Measurements from ENCODE around the gene NUDT8.
A peak's percentile ranks its signal among the peaks of the same experiment; 100 is the strongest.
"Not testable (repeated sequence)": the region's sequence is repeated elsewhere in the genome, so short reads cannot be mapped to it uniquely, and the experiment has no call there.

The NUDT8 gene

GRCh38 chr11:67620621-67621020, 9.1 kb downstream of the NUDT8 start:
- Histone ChIP-seq H3K9ac (ENCODE audit: low read depth, low read length) (peak overlapping the region; percentile 84), H3K4me3 (ENCODE audit: low read length) (peak overlapping the region; percentile 70)
- under 1% methylated on average over 13 of the region's 13 CpGs for WGBS

GRCh38 chr11:67619683-67620618, 9.8 kb downstream of the NUDT8 start:
- H3K27me3 ChIP-seq (ENCODE audit: insufficient read depth, low read length): peaks cover 16% of the 10 kb centered on the region
- WGBS: 5% methylated on average over 33 of the region's 33 CpGs
- H3K27ac ChIP-seq (ENCODE audit: low read depth, low read length): peak overlapping the region; percentile 55; the same call in 1 of the 2 replicates
- H3K36me3 ChIP-seq (ENCODE audit: insufficient read depth, low read length); H3K9me3 ChIP-seq (ENCODE audit: insufficient read depth, low read depth, low read length): not testable (repeated sequence)
- H3K9ac ChIP-seq (ENCODE audit: low read depth, low read length): peak overlapping the region; percentile 84
- peaks cover 22% of the 10 kb centered on the region for H3K4me1 ChIP-seq (ENCODE audit: insufficient read depth, low read length)
- H3K4me3 ChIP-seq (ENCODE audit: low read length): peak overlapping the region; percentile 70

More at GRCh38 chr11:67620621-67621020, 9.1 kb downstream of the NUDT8 start:
- H3K9me3 ChIP-seq (ENCODE audit: insufficient read depth, low read depth, low read length); H3K36me3 ChIP-seq (ENCODE audit: insufficient read depth, low read length): not testable (repeated sequence)
- Histone ChIP-seq H3K4me1 (ENCODE audit: insufficient read depth, low read length) (peaks cover 21% of the 10 kb centered on the region), H3K27me3 (ENCODE audit: insufficient read depth, low read length) (peaks cover 16% of the 10 kb centered on the region), H3K27ac (ENCODE audit: low read depth, low read length) (peak overlapping the region; percentile 55; the same call in 1 of the 2 replicates)

GRCh38 chr11:67618901-67619659, 10.7 kb downstream of the NUDT8 start:
- H3K9me3 ChIP-seq (ENCODE audit: insufficient read depth, low read depth, low read length); H3K27ac ChIP-seq (ENCODE audit: low read depth, low read length); H3K9ac ChIP-seq (ENCODE audit: low read depth, low read length); H3K36me3 ChIP-seq (ENCODE audit: insufficient read depth, low read length): not testable (repeated sequence)
- H3K4me3 ChIP-seq (ENCODE audit: low read length): 0 out of 2 replicates have a peak overlapping the region, but pooled peaks have one; percentile 70
- H3K4me1 ChIP-seq (ENCODE audit: insufficient read depth, low read length): peaks cover 22% of the 10 kb centered on the region
- 90% methylated on average over 40 of the region's 40 CpGs for WGBS
- peaks cover 16% of the 10 kb centered on the region for H3K27me3 ChIP-seq (ENCODE audit: insufficient read depth, low read length)

GRCh38 chr11:67617243-67617953, 12.3 kb downstream of the NUDT8 start:
- H3K27ac ChIP-seq (ENCODE audit: low read depth, low read length): no peak overlapping the region
- H3K9ac ChIP-seq (ENCODE audit: low read depth, low read length): no peak overlapping the region
- H3K4me3 ChIP-seq (ENCODE audit: low read length): no peak overlapping the region
- peaks cover 16% of the 10 kb centered on the region for H3K27me3 ChIP-seq (ENCODE audit: insufficient read depth, low read length)
- H3K36me3 ChIP-seq (ENCODE audit: insufficient read depth, low read length): peaks cover 2% of the 10 kb centered on the region; the same call in 1 of the 2 replicates
- no peaks in the 10 kb centered on the region for H3K9me3 ChIP-seq (ENCODE audit: insufficient read depth, low read depth, low read length)
- WGBS: 75% methylated on average over 7 of the region's 7 CpGs
- peaks cover 22% of the 10 kb centered on the region for H3K4me1 ChIP-seq (ENCODE audit: insufficient read depth, low read length)

GRCh38 chr11:67616431-67617242, 13.1 kb downstream of the NUDT8 start:
- Histone ChIP-seq H3K9ac (ENCODE audit: low read depth, low read length) (no peak overlapping the region), H3K27ac (ENCODE audit: low read depth, low read length) (no peak overlapping the region), H3K36me3 (ENCODE audit: insufficient read depth, low read length) (peaks cover 9% of the 10 kb centered on the region; the same call in 1 of the 2 replicates), H3K4me1 (ENCODE audit: insufficient read depth, low read length) (peaks cover 22% of the 10 kb centered on the region), H3K27me3 (ENCODE audit: insufficient read depth, low read length) (peaks cover 16% of the 10 kb centered on the region), H3K9me3 (ENCODE audit: insufficient read depth, low read depth, low read length) (no peaks in the 10 kb centered on the region), H3K4me3 (ENCODE audit: low read length) (no peak overlapping the region)
- 45% methylated on average over 11 of the region's 11 CpGs for WGBS

- WGBS: 78% methylated on average over 31 of the region's 34 CpGs
- no peak overlapping the region for H3K9ac ChIP-seq (ENCODE audit: low read depth, low read length)
- peaks cover 16% of the 10 kb centered on the region; the same call in 1 of the 2 replicates for H3K36me3 ChIP-seq (ENCODE audit: insufficient read depth, low read length)
- H3K4me3 ChIP-seq (ENCODE audit: low read length): no peak overlapping the region
- no peaks in the 10 kb centered on the region for H3K9me3 ChIP-seq (ENCODE audit: insufficient read depth, low read depth, low read length)
- peaks cover 22% of the 10 kb centered on the region for H3K4me1 ChIP-seq (ENCODE audit: insufficient read depth, low read length)
- no peak overlapping the region for H3K27ac ChIP-seq (ENCODE audit: low read depth, low read length)
- peaks cover 16% of the 10 kb centered on the region for H3K27me3 ChIP-seq (ENCODE audit: insufficient read depth, low read length)
Measured at GRCh38 chr11:67615728-67616430, 13.9 kb downstream of the NUDT8 start.

GRCh38 chr11:67614730-67615714, 14.7 kb downstream of the NUDT8 start:
- Histone ChIP-seq H3K4me3 (ENCODE audit: low read length) (no peak overlapping the region), H3K27me3 (ENCODE audit: insufficient read depth, low read length) (peaks cover 14% of the 10 kb centered on the region), H3K9me3 (ENCODE audit: insufficient read depth, low read depth, low read length) (no peaks in the 10 kb centered on the region), H3K9ac (ENCODE audit: low read depth, low read length) (no peak overlapping the region), H3K36me3 (ENCODE audit: insufficient read depth, low read length) (peaks cover 24% of the 10 kb centered on the region), H3K27ac (ENCODE audit: low read depth, low read length) (no peak overlapping the region), H3K4me1 (ENCODE audit: insufficient read depth, low read length) (peaks cover 22% of the 10 kb centered on the region)
- 91% methylated on average over 18 of the region's 18 CpGs for WGBS

GRCh38 chr11:67613960-67614715, 15.6 kb downstream of the NUDT8 start:
- Histone ChIP-seq H3K9me3 (ENCODE audit: insufficient read depth, low read depth, low read length) (no peaks in the 10 kb centered on the region), H3K4me1 (ENCODE audit: insufficient read depth, low read length) (peaks cover 22% of the 10 kb centered on the region), H3K36me3 (ENCODE audit: insufficient read depth, low read length) (peaks cover 32% of the 10 kb centered on the region), H3K27ac (ENCODE audit: low read depth, low read length) (no peak overlapping the region), H3K4me3 (ENCODE audit: low read length) (no peak overlapping the region), H3K9ac (ENCODE audit: low read depth, low read length) (no peak overlapping the region), H3K27me3 (ENCODE audit: insufficient read depth, low read length) (peaks cover 14% of the 10 kb centered on the region)
- 36% methylated on average over 23 of the region's 23 CpGs for WGBS

Measured in HUES64 (cell line).